ENCODE results near the gene SHF.

The SHF gene

GRCh38 chr15:45126535-45127158 is 61.1 kb downstream of the SHF start:
- Histone ChIP-seq H3K27ac (ENCODE audit: extremely low read depth, low read depth, low read length) (no peak overlapping the region), H3K4me3 (ENCODE audit: low read depth, low read length) (no peak overlapping the region), H3K9me3 (ENCODE audit: control insufficient read depth, insufficient read depth, low read depth, low read length) (no peaks in the 10 kb centered on the region), H3K36me3 (ENCODE audit: control insufficient read depth in 2 of 2, insufficient read depth in 1 of 2, low read length in 2 of 2) (no peaks in the 10 kb centered on the region), H3K4me1 (ENCODE audit: control insufficient read depth, insufficient read depth, low read length) (no peaks in the 10 kb centered on the region)
- POLR2A ChIA-PET: no interaction called here
- TF ChIP-seq SCRT1 (tag by site-specific recombination; IDR thresholded peaks at IDR 0.05; ENCODE audit: borderline replicate concordance) (peak; percentile 34; the same call in 1 of the 2 replicates), ZNF654 (tag by site-specific recombination; IDR thresholded peaks at IDR 0.05; ENCODE audit: low read depth) (peak; percentile 43), SCRT2 (tag by site-specific recombination; IDR thresholded peaks at IDR 0.05) (peak; percentile 43), ZNF843 (tag by site-specific recombination; IDR thresholded peaks at IDR 0.05) (no peak)
- CTCF ChIA-PET: interaction anchor here (0.5 to 2.5 kb wide), 19 partner anchors 8 to 681 kb away, joined by 3 to 14 read pairs (median 3); partner anchors contain the start of gene DUOXA2

DNA sequence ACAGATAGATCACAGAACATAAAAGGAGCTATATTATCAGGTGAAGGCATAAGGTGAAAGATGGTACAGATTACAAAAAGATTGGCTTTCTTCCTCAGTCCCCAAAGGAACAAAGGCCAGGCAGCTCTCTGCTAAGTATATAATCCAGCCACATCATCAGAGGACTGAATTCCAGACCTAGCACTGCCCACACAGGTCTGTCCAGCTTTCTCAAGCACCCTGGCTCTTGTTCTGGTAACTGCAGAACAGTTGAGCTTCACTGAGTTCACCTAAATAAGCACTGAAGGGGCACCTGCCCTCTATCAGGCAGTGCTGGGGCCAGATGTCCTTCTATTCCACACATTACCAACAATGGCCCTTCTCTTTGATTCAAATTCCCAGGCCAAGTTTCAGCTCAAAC is 64.4 kb downstream of the SHF start:
- Histone ChIP-seq H3K27ac (ENCODE audit: extremely low read depth, low read depth, low read length) (no peak overlapping the region), H3K36me3 (ENCODE audit: control insufficient read depth in 2 of 2, insufficient read depth in 1 of 2, low read length in 2 of 2) (no peaks in the 10 kb centered on the region), H3K4me1 (ENCODE audit: control insufficient read depth, insufficient read depth, low read length) (no peaks in the 10 kb centered on the region), H3K9me3 (ENCODE audit: control insufficient read depth, insufficient read depth, low read depth, low read length) (no peaks in the 10 kb centered on the region), H3K4me3 (ENCODE audit: low read depth, low read length) (no peak overlapping the region)
- ChIA-PET POLR2A (no interaction called here), CTCF (interaction anchor here (0.9 kb wide), 1 partner anchor 10 kb away, joined by 4 read pairs; no protein-coding TSS in a partner anchor)
- no peak for TF ChIP-seq ZNF366 (tag by site-specific recombination; conservative IDR thresholded peaks at IDR 0.05)
- TF ChIP-seq, protein P1, sequence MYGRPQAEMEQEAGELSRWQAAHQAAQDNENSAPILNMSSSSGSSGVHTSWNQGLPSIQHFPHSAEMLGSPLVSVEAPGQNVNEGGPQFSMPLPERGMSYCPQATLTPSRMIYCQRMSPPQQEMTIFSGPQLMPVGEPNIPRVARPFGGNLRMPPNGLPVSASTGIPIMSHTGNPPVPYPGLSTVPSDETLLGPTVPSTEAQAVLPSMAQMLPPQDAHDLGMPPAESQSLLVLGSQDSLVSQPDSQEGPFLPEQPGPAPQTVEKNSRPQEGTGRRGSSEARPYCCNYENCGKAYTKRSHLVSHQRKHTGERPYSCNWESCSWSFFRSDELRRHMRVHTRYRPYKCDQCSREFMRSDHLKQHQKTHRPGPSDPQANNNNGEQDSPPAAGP (tag by site-specific recombination; IDR thresholded peaks at IDR 0.05): no peak
- no peak for TF ChIP-seq ZSCAN30 (tag by site-specific recombination; IDR thresholded peaks at IDR 0.05)
- TF ChIP-seq ZNF302 (tag by site-specific recombination; IDR thresholded peaks at IDR 0.05; ENCODE audit: low read depth): no peak
- no peak for TF ChIP-seq KLF1 (tag by site-specific recombination; IDR thresholded peaks at IDR 0.05)
- no peak for TF ChIP-seq ZNF510 (tag by site-specific recombination; IDR thresholded peaks at IDR 0.05; ENCODE audit: insufficient replicate concordance)
- TF ChIP-seq ZFP69B (tag by site-specific recombination; IDR thresholded peaks at IDR 0.05): no peak
- TF ChIP-seq PRDM10 (tag by site-specific recombination; IDR thresholded peaks at IDR 0.05): no peak
- no peak for TF ChIP-seq SP3 (tag by site-specific recombination; IDR thresholded peaks at IDR 0.05)
- TF ChIP-seq ZNF76 (tag by site-specific recombination; IDR thresholded peaks at IDR 0.05; ENCODE audit: borderline replicate concordance, low read depth): no peak
- TF ChIP-seq, protein P2, sequence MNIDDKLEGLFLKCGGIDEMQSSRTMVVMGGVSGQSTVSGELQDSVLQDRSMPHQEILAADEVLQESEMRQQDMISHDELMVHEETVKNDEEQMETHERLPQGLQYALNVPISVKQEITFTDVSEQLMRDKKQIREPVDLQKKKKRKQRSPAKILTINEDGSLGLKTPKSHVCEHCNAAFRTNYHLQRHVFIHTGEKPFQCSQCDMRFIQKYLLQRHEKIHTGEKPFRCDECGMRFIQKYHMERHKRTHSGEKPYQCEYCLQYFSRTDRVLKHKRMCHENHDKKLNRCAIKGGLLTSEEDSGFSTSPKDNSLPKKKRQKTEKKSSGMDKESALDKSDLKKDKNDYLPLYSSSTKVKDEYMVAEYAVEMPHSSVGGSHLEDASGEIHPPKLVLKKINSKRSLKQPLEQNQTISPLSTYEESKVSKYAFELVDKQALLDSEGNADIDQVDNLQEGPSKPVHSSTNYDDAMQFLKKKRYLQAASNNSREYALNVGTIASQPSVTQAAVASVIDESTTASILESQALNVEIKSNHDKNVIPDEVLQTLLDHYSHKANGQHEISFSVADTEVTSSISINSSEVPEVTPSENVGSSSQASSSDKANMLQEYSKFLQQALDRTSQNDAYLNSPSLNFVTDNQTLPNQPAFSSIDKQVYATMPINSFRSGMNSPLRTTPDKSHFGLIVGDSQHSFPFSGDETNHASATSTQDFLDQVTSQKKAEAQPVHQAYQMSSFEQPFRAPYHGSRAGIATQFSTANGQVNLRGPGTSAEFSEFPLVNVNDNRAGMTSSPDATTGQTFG (tag by site-specific recombination; IDR thresholded peaks at IDR 0.05; ENCODE audit: borderline replicate concordance): no peak
- no peak for TF ChIP-seq SETDB1 (IDR thresholded peaks at IDR 0.05; ENCODE audit: insufficient read length, low read length)
- no peak for TF ChIP-seq ZBTB49 (tag by site-specific recombination; IDR thresholded peaks at IDR 0.05; ENCODE audit: low read depth)
- TF ChIP-seq ZNF768 (tag by site-specific recombination; IDR thresholded peaks at IDR 0.05): no peak
- no peak for TF ChIP-seq ZNF354C (tag by site-specific recombination; IDR thresholded peaks at IDR 0.05; ENCODE audit: borderline replicate concordance, low read depth)
- no peak for TF ChIP-seq KLF9 (tag by site-specific recombination; IDR thresholded peaks at IDR 0.05; ENCODE audit: low read depth)
